GM12874 (cell line): ENCODE data around the gene ERCC6L2.

ENCODE experiments used
- CTCF ChIP-seq: IDR thresholded peaks from 2 replicates; pipeline ENCODE4 v1.5.1; 2011; ENCODE audit warnings: low read depth, mild to moderate bottlenecking, control low read depth, low read length, moderate library complexity; ENCODE audit not compliant: insufficient read depth

The ERCC6L2 gene

GRCh38 chr9:95870906-95871305 lies 4.6 kb upstream of the ERCC6L2 start:
- TF ChIP-seq CTCF: no peak

GRCh38 chr9:95874303-95874988 lies 1.0 kb upstream of the ERCC6L2 start:
- TF ChIP-seq CTCF: no peak

GRCh38 chr9:95874989-95875304 lies 544 bp upstream of the ERCC6L2 start:
- TF ChIP-seq CTCF: no peak

GRCh38 chr9:95876138-95876444 lies 600 bp downstream of the ERCC6L2 start:
- TF ChIP-seq CTCF: no peak

GRCh38 chr9:95876595-95876994 lies 1.1 kb downstream of the ERCC6L2 start:
- no peak for TF ChIP-seq CTCF

GRCh38 chr9:95877984-95878383 lies 2.5 kb downstream of the ERCC6L2 start:
- no peak for TF ChIP-seq CTCF

- no peak for TF ChIP-seq CTCF
Measured at GRCh38 chr9:95879591-95879990, 4.1 kb downstream of the ERCC6L2 start.
